Renal cortex interstitium (tissue), 15 donors: ENCODE data around the gene RTF2. TPM values are rescaled to one million over a fixed set of nuclear protein-coding genes. Genes with fewer than 3 reads are reported as not detected.

Experiments
- DNase-seq, 11 donors: peaks; one replicate each; pipeline ENCODE4 v3.0.0-alpha.2; 2013; ENCODE audit warnings: low read depth in 9 of 11, low spot score in 4 of 11; ENCODE audit errors: extremely low read depth in 1 of 11
- long read RNA-seq, 16 experiments: transcript quantifications; one replicate each; lab custom pipeline, GENCODE V29; 2026
- polyA plus RNA-seq, 3 donors: library from polyadenylated mRNA; unstranded; fragments of 120-200 nt; gene quantifications; one replicate each; pipeline ENCODE4 v1.2.1, GENCODE V29; 2013; ENCODE audit not compliant: insufficient read length in 3 of 3

Gene RTF2, protein sequence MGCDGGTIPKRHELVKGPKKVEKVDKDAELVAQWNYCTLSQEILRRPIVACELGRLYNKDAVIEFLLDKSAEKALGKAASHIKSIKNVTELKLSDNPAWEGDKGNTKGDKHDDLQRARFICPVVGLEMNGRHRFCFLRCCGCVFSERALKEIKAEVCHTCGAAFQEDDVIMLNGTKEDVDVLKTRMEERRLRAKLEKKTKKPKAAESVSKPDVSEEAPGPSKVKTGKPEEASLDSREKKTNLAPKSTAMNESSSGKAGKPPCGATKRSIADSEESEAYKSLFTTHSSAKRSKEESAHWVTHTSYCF
- 100 to 1,000 TPM; 122 to 127 (median 127) TPM for polyA plus RNA-seq
- long read RNA-seq, donor 1, transcript RTF2-202 (9 exons, 2,212 nt): major isoform, 24 of 36 reads
- long read RNA-seq, donor 1, partial matches to known transcripts: 11 of 36 reads
- long read RNA-seq, donor 1, other reads (novel, unspliced or antisense): 0 of 36 reads
- long read RNA-seq, donor 2, transcript RTF2-202 (9 exons, 2,212 nt): major isoform, 24 of 25 reads
- long read RNA-seq, donor 2, partial matches to known transcripts: 0 of 25 reads
- long read RNA-seq, donor 2, other reads (novel, unspliced or antisense): 0 of 25 reads
- long read RNA-seq, donor 3, transcript RTF2-202 (9 exons, 2,212 nt): major isoform, 36 of 54 reads
- long read RNA-seq, donor 3, partial matches to known transcripts: 16 of 54 reads
- long read RNA-seq, donor 3, other reads (novel, unspliced or antisense): 0 of 54 reads
- long read RNA-seq, donor 4, transcript RTF2-202 (9 exons, 2,212 nt): major isoform, 29 of 52 reads
- long read RNA-seq, donor 4, partial matches to known transcripts: 21 of 52 reads
- long read RNA-seq, donor 4, other reads (novel, unspliced or antisense): 0 of 52 reads
- long read RNA-seq, donor 5, transcript RTF2-202 (9 exons, 2,212 nt): major isoform, 64 of 74 reads
- long read RNA-seq, donor 5, partial matches to known transcripts: 5 of 74 reads
- long read RNA-seq, donor 5, other reads (novel, unspliced or antisense): 0 of 74 reads
- long read RNA-seq, donor 6, transcript RTF2-202 (9 exons, 2,212 nt): major isoform, 30 of 64 reads
- long read RNA-seq, donor 6, partial matches to known transcripts: 30 of 64 reads
- long read RNA-seq, donor 6, other reads (novel, unspliced or antisense): 0 of 64 reads
- long read RNA-seq, donor 7, transcript RTF2-202 (9 exons, 2,212 nt): major isoform, 35 of 78 reads
- long read RNA-seq, donor 7, partial matches to known transcripts: 39 of 78 reads
- long read RNA-seq, donor 7, other reads (novel, unspliced or antisense): 0 of 78 reads
- long read RNA-seq, donor 8, transcript RTF2-202 (9 exons, 2,212 nt): major isoform, 49 of 90 reads
- long read RNA-seq, donor 8, partial matches to known transcripts: 38 of 90 reads
- long read RNA-seq, donor 8, other reads (novel, unspliced or antisense): 0 of 90 reads
- long read RNA-seq, donor 9, transcript RTF2-202 (9 exons, 2,212 nt): major isoform, 35 of 58 reads
- long read RNA-seq, donor 9, partial matches to known transcripts: 17 of 58 reads
- long read RNA-seq, donor 9, other reads (novel, unspliced or antisense): 5 of 58 reads
- long read RNA-seq, donor 10, transcript RTF2-202 (9 exons, 2,212 nt): major isoform, 33 of 77 reads
- long read RNA-seq, donor 10, partial matches to known transcripts: 37 of 77 reads
- long read RNA-seq, donor 10, other reads (novel, unspliced or antisense): 5 of 77 reads
- long read RNA-seq, donor 11, transcript RTF2-202 (9 exons, 2,212 nt): major isoform, 33 of 55 reads
- long read RNA-seq, donor 11, partial matches to known transcripts: 21 of 55 reads
- long read RNA-seq, donor 11, other reads (novel, unspliced or antisense): 0 of 55 reads
- long read RNA-seq, donor 12, transcript RTF2-202 (9 exons, 2,212 nt): major isoform, 17 of 28 reads
- long read RNA-seq, donor 12, partial matches to known transcripts: 8 of 28 reads
- long read RNA-seq, donor 12, other reads (novel, unspliced or antisense): 0 of 28 reads
- long read RNA-seq, donor 13, transcript RTF2-202 (9 exons, 2,212 nt): major isoform, 55 of 126 reads
- long read RNA-seq, donor 13, partial matches to known transcripts: 68 of 126 reads
- long read RNA-seq, donor 13, other reads (novel, unspliced or antisense): 0 of 126 reads
- long read RNA-seq, donor 14, transcript RTF2-202 (9 exons, 2,212 nt): major isoform, 33 of 41 reads
- long read RNA-seq, donor 14, partial matches to known transcripts: 0 of 41 reads
- long read RNA-seq, donor 14, other reads (novel, unspliced or antisense): 7 of 41 reads
- long read RNA-seq, donor 15, transcript RTF2-202 (9 exons, 2,212 nt): major isoform, 20 of 30 reads
- long read RNA-seq, donor 15, partial matches to known transcripts: 10 of 30 reads
- long read RNA-seq, donor 15, other reads (novel, unspliced or antisense): 0 of 30 reads
- long read RNA-seq, donor 16, transcript RTF2-202 (9 exons, 2,212 nt): major isoform, 88 of 143 reads
- long read RNA-seq, donor 16, partial matches to known transcripts: 43 of 143 reads
- long read RNA-seq, donor 16, other reads (novel, unspliced or antisense): 7 of 143 reads

DNA sequence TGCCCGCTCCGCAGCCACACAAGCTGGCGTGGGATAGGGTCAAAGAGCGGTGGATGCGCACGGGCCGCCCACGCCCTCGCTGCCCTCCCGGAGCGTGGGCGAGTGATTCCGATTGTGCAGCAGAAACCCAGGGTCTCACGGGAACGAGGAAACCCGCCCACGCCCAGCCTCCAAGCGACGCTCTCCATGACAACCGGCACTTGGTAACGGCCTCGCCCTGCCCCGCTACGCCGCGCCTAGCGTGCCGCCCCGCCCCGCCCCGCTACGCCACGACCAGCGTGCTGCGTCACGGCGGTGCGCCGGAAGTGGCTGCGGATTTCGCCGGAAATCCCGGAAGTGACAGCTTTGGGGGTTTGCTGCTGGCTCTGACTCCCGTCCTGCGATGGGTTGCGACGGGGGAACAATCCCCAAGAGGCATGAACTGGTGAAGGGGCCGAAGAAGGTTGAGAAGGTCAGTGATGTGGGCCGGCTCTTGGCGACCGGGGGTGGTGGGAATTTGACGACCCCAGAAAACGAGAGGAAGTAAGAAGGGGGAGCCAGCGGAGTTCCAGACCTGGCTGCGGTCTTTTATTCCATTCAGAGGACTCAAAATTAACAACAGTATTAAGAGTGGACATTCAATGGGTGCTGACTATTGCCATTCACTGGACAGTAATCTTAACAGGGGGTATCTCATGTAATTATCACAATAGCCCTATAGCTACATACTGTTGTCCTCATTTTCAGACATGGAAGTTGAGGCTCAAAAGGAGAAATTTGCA lies at the start of gene RTF2:
TSS of gene RTF2 (plus strand) at position 312 of the 761 bp plus-strand sequence. CDS start at position 383, 71 bp downstream.
- peak; percentile 77 to 93 (median 88) for DNase-seq

DNA sequence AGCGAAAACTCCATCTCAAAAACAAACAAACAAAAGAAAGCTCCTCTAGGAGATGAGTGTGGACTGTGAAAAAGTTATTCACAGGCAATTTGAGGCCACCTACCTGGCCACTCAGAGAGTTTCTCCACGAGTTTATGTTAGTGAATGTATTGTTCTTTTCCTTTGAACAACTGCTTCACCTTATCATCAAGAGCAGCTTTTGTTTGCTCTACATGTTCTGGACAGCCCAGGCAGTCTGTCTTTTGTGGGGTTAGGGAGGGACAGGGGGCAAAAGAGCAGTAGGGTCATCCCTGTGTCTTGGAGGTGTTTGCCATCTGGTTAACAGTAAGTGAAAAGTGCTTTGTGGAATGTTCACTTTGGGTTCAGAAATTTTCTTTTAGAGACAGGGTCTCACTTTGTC lies 48.4 kb upstream of the RTF2 start:
- DNase-seq: no peak

DNA sequence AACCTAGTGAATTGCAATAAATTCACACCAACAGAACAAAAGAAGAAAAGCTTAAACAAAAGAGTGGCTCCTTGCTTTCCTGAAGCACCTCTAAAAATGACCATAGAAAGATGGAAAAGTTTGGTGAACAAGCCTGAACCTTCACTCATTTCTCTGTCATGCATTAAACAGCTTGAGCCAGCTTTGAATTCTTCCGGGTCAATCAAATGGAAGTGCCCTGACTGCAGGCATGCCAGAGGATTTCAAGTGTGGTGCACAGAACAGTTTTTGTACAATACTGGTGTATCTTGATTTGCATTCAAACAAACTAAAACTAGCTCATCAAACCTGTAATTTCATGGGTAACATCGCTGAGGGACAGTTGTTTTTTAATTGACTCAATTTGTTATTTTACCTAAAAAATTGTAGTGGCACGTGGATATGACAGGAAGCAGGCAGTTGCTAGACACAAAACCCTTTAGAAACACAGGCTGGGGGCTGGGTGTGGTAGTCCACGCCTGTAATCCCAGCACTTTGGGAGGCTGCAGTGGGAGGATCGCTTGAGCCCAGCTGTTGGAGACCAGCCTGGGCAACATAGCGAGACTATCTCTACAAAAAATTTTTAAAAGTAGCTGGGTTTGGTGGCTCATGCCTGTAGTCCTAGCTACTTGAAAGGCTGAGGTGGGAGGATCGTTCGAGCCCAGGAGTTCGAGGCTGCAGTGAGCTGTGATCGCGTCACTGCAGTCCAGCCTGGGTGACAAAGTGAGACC lies 47.3 kb upstream of the RTF2 start:
- DNase-seq: no peak

DNA sequence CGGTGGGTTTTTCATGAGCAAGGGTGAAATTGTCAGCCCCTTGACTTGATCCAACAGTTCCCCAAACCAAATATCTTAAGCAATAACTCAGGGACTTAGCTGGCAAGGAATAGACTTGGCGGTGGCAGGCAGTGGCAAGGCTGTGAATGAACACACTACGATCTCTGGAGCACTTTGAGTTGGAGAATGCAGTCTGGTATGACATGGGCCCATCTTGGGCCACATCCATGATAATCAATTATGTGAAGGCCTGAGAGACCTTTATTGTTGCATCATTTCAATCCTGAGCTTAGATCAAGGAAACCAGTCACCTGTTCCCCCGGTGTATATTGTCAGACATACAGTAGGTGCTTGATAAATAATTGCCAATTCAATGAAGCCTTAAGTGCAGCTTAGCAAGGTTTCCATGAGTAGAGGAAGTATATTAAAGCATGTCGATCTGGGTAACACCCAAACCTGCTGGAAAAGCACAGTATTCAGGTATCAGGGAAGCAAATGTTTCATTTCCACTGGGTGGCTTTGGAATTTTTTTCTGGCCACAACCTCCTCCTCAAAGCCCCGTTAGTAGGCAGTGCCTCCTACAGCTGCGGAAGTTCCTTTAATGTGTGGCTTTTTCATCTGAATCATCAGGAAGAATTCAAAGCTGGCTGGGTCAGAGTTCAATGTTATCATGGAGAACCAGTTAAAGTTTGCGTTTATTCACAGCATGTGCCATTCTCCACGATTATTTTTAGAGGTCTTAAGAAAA lies 46.2 kb upstream of the RTF2 start:
- no peak for DNase-seq

DNA sequence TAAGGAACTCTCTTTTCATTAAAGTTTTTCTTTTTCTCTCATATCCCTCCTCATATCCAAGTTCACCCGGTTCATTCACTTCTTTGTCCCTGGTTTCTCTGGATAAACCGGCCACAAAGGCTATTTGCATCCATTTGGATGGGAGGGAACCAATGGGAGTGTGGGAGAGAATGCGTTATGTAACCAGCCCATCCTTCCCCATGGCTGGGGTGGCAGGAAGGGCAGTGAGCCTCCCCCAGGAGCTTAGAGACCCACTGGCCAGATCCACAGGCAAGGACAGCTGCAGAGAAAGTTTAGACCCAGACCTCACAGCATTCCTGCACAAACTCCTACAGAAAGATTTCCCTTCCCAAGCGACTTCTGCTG lies 45.6 kb upstream of the RTF2 start:
- no peak for DNase-seq

DNA sequence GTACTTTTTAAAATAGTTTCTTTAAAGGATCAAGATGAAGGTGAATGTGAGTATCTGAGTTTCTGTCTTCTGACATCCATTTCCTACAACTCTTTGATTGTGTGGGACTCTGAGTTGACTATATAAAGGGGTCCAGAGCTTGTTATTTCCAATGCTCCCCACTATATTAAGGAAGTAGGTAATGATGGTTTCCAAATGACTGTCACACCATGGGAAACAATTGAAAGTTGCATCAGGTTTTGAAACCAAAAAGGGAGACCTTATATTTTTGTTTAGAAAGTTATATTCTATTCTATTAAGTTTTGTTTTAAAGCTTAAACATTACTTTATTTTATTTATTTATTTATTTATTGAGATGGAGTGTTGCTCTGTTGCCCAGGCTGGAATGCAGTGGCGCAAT lies 45.2 kb upstream of the RTF2 start:
- DNase-seq: no peak

DNA sequence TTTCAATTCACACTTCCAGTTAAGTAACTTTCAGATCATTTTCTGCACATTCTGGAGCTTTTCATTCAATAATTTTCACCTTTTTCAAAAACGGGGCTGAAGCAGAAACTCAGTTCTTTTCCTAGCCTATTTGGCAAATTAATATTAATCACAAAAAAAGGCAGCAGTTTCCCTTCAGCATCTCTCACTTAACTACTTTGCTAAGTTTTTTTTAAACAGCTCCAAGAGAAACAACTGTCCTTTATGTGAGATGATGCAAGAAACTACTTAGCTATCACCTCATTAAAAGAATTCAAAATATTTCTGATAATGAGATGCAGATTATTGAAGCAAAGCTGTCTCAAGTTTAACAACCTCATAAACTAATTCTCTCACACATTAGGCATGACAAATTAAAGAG lies 44.5 kb upstream of the RTF2 start:
- no peak for DNase-seq

DNA sequence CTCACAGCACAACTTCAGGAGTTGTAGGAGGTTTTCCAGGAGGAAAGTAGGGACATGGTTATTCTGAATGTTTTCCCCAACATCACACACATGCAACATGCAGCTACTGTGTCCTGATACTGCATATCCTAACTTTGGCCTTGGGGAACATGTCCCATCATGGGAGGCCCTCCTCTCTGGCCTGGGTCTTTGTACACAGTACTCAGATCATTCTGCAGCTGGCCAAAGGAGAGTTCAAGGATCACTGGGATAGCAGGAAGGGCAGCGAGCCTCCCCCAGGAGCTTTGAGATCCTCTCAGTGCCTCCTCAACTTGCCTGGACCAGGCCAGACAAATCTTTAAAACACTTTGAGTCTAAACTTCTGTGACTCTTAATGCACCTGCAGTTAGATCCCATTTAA lies 43.5 kb upstream of the RTF2 start:
- no peak for DNase-seq

DNA sequence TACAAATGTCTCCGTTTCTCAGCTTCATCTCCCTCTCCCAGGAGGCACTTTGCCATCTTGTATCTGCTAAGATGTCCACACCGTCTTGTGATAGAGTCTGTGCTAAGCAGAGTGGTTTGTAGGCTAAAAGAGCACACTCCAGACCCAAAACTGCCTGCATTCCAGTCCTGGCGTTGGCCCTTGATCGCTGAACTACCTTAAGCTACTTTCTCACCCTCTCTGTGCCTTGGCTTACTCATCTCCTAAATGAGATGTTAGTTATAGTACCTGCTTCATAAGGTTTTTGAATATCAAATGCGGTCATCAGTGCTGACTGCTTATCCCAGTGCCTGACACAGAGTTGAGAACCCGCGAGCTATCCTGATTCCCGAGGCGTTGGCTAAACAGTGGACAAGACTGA lies 42.4 kb upstream of the RTF2 start:
- no peak for DNase-seq

DNA sequence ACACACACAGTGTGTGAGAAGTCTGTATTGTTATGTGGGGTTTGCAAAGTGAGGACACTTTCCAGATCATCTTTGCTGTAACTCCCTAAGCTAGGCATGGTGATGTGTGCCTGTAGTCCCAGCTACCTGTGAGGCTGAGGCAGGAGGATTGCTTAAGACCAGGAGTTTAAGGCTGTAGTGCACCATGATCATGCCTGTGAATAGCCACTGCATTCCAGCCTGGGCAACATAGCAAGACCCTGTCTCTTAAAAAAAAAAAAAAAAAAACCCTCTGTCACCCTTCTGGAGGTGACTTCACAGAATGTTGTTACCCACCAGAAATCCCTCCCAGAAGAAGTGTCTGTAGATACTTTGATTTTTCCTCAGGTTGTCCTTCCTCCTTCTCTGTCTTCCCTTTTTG lies 41.5 kb upstream of the RTF2 start:
- no peak for DNase-seq

DNA sequence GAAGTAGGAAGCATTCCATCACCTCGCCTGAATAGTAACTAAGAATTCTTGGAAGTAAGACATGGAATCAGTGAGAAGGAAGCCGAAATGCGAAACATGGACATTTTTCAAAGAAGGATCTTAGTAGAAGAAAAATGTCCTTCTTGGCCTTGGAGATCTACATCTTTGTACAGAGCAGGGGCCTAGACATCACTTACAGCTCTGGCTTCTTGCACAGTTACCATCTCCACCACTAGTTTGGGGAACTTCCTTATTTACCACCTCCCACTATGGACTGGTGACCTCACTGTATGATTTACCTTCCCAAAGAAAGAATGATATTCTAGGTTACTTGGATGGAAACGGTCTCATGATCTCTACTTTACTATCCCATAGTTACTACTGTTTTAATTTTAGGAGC lies 40.6 kb upstream of the RTF2 start:
- no peak for DNase-seq

DNA sequence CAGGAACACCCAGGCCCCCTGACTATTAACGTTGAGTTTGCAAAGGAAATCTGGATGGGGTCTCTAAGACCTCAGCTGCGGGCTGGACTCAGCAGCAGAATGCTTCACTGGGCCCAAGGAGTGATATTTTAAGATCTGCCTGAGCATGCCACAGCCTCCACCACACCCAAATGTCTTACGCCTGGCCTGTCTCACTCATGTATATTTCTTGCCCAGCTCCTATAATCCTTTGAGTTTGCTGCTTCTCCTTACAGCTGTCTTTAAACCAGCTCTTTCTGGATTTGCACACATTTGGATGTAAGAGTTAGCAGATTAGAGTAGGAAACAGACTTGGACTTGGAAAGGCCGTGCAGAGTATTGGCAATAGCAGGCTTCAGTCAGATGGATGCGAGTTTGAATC lies 40.0 kb upstream of the RTF2 start:
- no peak for DNase-seq

DNA sequence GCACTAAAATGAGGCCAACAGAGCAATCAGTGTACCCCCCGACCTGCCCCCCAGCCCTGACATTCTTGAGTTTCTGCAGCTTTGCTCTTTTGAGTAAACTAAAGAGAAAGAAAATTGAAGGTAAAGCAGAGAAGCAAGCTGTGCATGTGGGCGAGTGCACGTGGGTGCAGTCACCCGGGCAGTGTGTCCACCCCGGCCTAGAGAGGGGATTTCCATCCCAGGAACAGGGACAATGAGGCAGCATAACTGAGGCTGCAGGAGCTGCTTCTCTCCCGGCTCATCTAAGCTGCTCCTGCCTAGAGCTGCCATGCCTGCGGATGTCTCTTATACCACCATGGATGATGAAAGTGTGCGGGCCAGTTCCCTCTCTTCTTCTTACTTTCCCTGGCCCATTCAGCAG lies 39.5 kb upstream of the RTF2 start:
- no peak for DNase-seq

DNA sequence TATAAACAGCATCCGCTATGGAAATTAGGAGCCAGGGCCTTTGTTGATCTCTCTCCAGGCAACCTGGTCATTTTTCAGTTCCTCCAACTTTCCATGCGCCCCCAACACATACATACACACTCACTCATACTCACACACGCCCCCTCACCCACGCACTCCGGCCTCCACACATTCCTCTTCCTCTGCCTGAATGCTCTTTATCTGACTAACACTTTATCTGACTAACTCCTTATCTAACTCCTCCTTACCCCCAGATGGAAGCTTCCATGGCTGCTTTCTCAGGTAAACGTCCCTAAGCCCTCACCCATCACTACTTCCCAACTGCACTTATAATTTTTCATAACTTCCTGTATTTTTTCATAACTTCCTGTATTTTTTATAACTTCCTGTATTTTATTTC lies 38.9 kb upstream of the RTF2 start:
- DNase-seq: no peak

DNA sequence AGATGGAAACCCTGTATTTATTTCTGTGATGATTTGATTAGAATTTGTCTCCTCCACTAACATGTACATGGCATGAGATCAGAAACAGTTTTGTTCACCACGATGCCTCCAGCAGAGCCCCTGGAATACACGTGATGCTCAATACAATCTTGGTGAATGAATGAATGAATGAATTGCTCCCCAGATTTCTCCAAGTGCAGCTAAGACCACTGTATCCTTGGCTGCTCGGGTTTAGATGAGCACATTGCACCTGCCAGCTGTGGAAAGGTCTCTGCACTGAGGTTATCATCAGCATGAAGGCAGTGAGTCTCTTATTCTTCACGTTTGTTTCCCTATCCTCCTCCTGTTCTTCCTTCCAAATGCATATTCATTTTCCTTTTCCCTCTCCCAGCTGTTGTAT lies 38.5 kb upstream of the RTF2 start:
- no peak for DNase-seq
